RPMI7951 (cell line): ENCODE results near the gene MPL. TPM values are rescaled to one million over a fixed set of nuclear protein-coding genes. Genes with fewer than 3 reads are reported as not detected.

ENCODE experiments used
- DNase-seq: peaks from one replicate; pipeline ENCODE4 v3.0.0-alpha.2; 2012; ENCODE audit warnings: low read depth
- total RNA-seq: library from RNA; depleted of rRNA; stranded (reverse); fragments of >200 nt; shearing (Covaris generic); gene quantifications from 2 replicates; pipeline ENCODE4 v1.2.3, GENCODE V29; 2014; rRNA removed

Gene MPL
- not detected in 2 replicates for total RNA-seq

GRCh38 chr1:43337588-43337987 lies at the start of gene MPL:
TSS of gene MPL (plus strand) at chr1:43337818. CDS start at chr1:43337849, 31 bp downstream.
- no peak for DNase-seq

- no peak for DNase-seq
These were observed 49.4 kb upstream of the MPL start for GRCh38 chr1:43288058-43288784.

- DNase-seq = no peak
These were observed 48.6 kb upstream of the MPL start for GRCh38 chr1:43288785-43289706.

GRCh38 chr1:43292216-43292615 lies 45.4 kb upstream of the MPL start:
- DNase-seq = no peak

GRCh38 chr1:43292679-43293078 lies 44.9 kb upstream of the MPL start:
- DNase-seq = no peak

GRCh38 chr1:43293176-43293575 lies 44.4 kb upstream of the MPL start:
- peak; percentile 13 for DNase-seq

GRCh38 chr1:43293896-43294760 lies 43.5 kb upstream of the MPL start:
- peak; percentile 40 for DNase-seq

GRCh38 chr1:43294761-43295160 lies 42.9 kb upstream of the MPL start:
- no peak for DNase-seq

- no peak for DNase-seq
These were observed 41.4 kb upstream of the MPL start for GRCh38 chr1:43296207-43296606.

- no peak for DNase-seq
These were observed 39.6 kb upstream of the MPL start for GRCh38 chr1:43298055-43298454.

- no peak for DNase-seq
These were observed 38.5 kb upstream of the MPL start for GRCh38 chr1:43299101-43299500.

- DNase-seq = no peak
These were observed 37.1 kb upstream of the MPL start, which contains the start of gene TIE1 for GRCh38 chr1:43300378-43301094. TSS of gene TIE1 (plus strand) at chr1:43300982. CDS start at chr1:43301072, 90 bp downstream.

GRCh38 chr1:43302201-43302600 lies 35.4 kb upstream of the MPL start:
- DNase-seq = no peak

GRCh38 chr1:43302721-43303470 lies 34.7 kb upstream of the MPL start:
- DNase-seq = no peak

GRCh38 chr1:43303471-43304313 lies 33.9 kb upstream of the MPL start:
- no peak for DNase-seq

GRCh38 chr1:43304314-43304681 lies 33.3 kb upstream of the MPL start:
- DNase-seq = no peak

- DNase-seq = no peak
These were observed 32.8 kb upstream of the MPL start for GRCh38 chr1:43304771-43305300.

GRCh38 chr1:43305461-43305860 lies 32.2 kb upstream of the MPL start:
- DNase-seq = no peak
